Measurements from ENCODE around the gene APOL1. TPM values are rescaled to one million over a fixed set of nuclear protein-coding genes. Genes with fewer than 3 reads are reported as not detected.
"Not testable (repeated sequence)": the region's sequence is repeated elsewhere in the genome, so short reads cannot be mapped to it uniquely, and the experiment has no call there.

The APOL1 gene
- total RNA-seq, 1 donor from 2014 or later = 35.3 TPM

DNA sequence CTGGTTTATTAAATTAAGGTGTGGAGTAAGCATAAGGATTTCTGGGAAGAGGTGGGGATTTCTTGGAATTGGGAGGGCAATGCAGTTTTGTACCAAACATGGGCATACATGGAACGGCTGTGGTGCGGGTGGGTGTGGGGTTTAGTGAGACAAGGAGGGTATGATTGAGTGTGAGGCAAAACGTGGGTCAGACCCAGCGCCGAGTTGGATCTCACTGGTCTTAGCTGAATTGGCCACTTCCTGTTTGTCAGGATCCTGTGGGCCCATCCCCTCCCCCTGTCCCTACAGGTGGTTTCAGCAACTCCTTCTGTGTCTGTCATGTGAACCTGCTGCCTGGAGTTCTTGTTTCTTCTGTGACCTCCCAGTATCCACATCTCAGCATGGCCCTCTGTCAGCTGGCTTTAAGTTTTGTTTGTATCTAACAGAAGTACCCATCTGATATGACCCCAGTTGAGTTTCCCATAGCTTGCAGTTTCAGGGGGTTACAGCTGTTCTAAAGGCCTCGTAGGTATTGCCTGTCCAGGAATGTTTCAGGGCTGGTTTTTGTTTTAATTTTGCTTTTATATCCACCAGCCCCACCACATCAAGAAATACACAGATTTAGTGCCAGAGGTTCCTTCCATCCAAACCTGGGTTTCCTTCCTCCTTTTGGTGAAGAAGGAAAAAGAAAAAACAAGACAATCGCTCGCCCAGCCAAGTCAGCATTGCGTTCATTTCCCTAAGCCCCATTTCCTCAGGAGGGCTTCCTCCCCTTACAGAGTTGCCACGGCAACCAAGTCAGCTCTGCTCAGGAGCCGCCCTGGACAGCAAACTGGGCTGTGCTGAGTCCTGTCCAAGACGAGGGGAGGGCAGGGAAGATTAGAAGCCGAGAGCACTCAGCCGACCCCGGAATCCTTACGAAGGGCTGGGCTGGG lies 6.0 kb downstream of the APOL1 start:
- ATAC-seq = peak; percentile 62
- no peak for DNase-seq (ENCODE audit: low spot score)
- intact Hi-C loops (cut with DNase I) = no loop called here

DNA sequence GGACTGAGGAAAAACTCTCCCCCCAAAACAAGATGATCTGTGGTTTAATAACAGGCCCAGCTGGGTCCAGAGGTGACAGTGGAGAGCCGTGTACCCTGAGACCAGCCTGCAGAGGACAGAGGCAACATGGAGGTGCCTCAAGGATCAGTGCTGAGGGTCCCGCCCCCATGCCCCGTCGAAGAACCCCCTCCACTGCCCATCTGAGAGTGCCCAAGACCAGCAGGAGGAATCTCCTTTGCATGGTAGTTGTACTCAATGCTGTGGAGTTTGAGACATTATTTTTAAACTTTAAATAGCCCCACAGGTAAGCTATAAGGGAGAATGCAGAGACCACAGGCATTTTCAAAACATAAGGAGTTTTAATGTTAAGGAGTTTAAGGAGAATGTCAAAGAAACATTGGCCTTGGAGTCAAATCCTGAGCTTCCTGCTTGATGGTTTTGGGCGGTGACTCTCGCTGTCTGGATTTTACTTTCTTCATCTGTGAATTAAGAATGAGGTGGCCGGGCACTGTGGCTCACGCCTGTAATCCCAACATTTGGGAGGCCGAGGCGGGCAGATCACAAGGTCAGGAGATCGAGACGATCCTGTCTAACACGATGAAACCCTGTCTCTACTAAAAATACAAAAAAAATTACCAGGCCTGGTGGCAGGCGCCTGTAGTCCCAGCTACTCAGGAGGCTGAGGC lies 6.8 kb downstream of the APOL1 start:
- intact Hi-C loops (cut with DNase I) = no loop called here
- no peak for DNase-seq (ENCODE audit: low spot score)

DNA sequence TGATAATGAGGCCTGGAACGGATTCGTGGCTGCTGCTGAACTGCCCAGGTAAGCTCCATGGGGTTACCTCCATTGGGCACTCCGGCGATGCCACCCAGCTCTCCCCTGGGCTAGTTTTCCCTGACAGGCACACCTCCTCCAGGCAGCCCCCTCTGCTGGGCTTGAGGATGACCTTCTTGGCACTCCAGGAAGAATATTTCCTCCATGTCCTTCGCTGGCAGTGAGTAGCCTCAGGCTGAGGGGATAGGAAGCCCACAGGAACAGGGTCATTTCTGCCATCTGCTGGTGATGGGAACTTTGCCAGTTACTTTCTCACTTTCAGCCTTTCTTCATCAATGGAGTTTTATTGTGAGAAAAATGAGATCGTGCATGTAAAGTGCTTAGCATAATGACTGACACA lies 8.7 kb downstream of the APOL1 start:
- ATAC-seq; intact Hi-C loops (cut with DNase I); DNase-seq (ENCODE audit: low spot score): not testable (repeated sequence)

More for the DNA sequence above, 6.8 kb downstream of the APOL1 start:
- ATAC-seq = no peak

DNA sequence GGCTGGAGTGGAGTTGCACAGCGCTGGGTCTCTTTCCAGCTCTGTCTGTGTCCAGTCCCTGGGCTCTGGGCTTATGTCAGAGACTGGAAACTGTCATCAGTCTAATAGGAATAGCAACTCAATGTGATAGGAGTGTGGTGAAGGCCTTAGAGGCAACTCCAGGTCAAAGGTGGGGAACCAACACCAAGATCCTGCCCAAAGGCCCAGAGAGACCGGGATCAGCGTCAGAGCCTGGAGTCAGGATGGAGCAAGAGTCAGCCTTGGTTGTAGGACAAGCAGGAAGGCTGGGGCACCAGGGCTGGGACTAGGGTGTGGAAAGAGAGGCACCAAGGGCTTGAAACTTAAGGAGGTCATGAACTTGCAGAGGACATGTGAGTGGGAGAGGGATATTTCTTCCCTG lies 9.4 kb downstream of the APOL1 start:
- ATAC-seq; intact Hi-C loops (cut with DNase I); DNase-seq (ENCODE audit: low spot score): not testable (repeated sequence)

DNA sequence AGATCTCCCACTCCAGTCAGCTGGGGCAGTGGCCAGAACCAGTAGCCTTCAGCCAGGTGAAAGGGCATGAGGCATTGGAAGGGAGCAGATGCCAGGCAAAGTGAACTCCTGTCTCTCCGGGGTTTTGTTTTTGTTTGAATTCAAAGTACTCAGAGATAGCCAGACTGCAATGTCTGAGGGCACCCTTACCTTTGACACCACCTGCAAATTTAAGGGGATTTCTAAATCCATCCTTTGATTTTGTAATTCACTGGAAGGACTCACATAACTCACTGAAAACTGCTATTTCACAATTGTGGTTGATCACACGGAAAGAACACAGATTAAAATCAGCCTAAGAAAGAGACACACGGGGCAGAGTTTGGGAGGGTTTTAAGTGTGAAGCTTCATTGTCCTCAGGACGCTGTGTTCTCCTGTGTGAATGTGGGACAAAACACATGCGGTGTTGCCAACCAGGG lies 10.3 kb downstream of the APOL1 start:
- peak; percentile 72 for ATAC-seq
- DNase-seq (ENCODE audit: low spot score); intact Hi-C loops (cut with DNase I): not testable (repeated sequence)

DNA sequence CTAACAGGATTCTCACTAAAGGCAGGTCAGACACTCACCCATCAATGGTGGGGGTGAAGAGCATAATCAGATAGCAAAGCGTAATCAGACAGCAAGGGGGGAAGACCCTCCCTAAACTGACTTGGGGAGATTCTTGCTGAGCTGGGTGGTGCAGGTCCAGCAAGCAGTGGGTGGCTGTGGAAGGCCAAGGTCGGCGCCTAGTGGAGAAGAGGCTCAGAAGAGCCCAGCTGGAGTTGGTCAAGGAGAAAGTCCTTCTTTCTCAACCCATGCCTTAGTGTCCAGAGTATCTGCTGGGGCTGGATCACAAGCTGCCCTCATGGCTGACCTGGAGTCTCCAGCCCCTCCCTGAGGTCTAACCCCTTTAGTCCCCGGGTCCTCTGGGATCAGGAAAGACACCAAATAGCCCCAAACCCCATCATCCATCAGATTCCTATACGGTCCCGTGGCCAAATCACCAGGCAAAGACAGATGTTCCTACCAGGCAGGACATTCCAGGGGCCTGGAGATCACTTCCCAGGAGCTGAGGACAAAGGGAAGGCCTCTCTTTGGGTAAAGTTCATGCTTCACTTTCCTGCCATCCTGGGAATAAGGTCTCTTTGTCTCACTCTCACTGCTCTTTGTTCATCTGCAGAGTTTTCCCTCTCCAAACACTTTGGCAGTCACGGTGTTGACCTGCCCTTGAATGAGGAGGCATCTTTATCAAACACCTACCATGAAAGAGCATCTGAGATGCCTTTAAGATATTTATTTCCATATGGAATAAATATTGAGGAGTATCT lies 11.1 kb downstream of the APOL1 start:
- intact Hi-C loops (cut with DNase I); DNase-seq (ENCODE audit: low spot score): not testable (repeated sequence)
- peak; percentile 29 for ATAC-seq

- intact Hi-C loops (cut with DNase I) = no loop called here
- ATAC-seq (no peak), DNase-seq (ENCODE audit: low spot score) (no peak)
Observed at GRCh38 chr22:36267058-36267457, 14.1 kb downstream of the APOL1 start.

GRCh38 chr22:36267896-36268485 lies 15.1 kb downstream of the APOL1 start:
- no peak for ATAC-seq
- no peak for DNase-seq (ENCODE audit: low spot score)
- intact Hi-C loops (cut with DNase I) = no loop called here

DNA sequence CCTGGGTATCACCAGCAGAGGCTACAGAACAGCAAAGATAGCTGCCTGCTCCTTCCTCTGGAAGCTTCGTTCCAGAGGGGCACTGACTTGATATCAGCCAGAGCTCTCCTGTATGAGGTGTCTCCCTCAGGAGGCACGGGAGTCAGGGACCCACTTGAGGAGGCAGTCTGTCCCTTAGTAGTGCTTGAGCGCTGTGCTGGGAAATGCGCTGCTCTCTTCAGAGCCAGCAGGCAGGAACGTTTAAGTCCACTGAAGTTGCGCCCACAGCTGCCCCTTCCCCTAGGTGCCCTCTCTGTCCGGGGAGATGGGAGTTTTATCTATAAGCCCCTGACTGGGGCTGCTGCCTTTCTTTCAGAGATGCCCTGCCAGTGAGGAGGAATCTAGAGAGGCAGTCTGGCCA lies 18.3 kb downstream of the APOL1 start:
- DNase-seq (ENCODE audit: low spot score); ATAC-seq; intact Hi-C loops (cut with DNase I): not testable (repeated sequence)

DNA sequence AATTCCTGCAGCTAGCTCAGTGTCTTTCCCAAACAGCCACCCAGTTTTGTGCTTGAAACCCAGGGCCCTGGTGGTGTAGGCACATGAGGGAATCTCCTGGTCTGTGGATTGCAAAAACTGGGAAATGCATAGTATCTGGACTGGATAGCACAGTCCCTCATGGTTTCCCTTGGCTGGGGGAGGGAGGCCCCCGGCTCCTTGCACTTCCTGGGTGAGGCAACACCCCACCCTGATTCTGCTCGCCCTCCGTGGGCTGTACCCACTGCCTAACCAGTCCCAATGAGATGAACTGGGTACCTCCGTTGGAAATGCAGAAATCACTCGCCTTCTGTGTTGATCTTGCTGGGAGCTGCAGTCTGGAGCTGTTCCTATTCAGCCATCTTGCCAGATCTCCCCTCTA lies 19.0 kb downstream of the APOL1 start:
- ATAC-seq; DNase-seq (ENCODE audit: low spot score); intact Hi-C loops (cut with DNase I): not testable (repeated sequence)

DNA sequence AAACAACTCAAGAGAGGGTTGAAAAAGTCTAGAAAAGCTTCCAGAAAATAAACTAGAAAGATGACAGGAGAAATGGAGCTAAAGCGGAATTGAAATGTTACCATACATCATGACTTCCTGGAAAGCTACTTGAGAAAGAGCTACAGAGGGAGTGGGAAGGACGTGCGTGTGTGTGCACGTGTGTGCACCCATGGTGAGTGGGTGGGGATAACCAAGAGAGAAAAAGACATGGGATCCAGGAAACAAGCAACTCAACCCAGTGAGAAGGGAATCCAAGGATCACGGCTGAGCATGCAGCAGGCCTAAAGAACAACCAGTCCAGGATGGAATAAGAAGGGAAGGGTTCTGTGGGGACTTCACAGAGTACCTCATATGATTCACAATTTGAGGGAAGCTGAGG lies 21.6 kb downstream of the APOL1 start:
- DNase-seq (ENCODE audit: low spot score) (peak; percentile 7), ATAC-seq (no peak)
- intact Hi-C loops (cut with DNase I) = no loop called here

GRCh38 chr22:36277482-36278291 lies 24.8 kb downstream of the APOL1 start:
- ATAC-seq = peak; percentile 63
- intact Hi-C loops (cut with DNase I) = no loop called here
- DNase-seq (ENCODE audit: low spot score) = peak; percentile 74

- ATAC-seq = no peak
- peak; percentile 10 for DNase-seq (ENCODE audit: low spot score)
- intact Hi-C loops (cut with DNase I) = no loop called here
Observed at GRCh38 chr22:36279219-36279666, 26.3 kb downstream of the APOL1 start.

- intact Hi-C loops (cut with DNase I) = no loop called here
- peak; percentile 61 for DNase-seq (ENCODE audit: low spot score)
- ATAC-seq = no peak
Observed at GRCh38 chr22:36280379-36280778, 27.4 kb downstream of the APOL1 start.

- DNase-seq (ENCODE audit: low spot score) (peak; percentile 72), ATAC-seq (peak; percentile 23)
- intact Hi-C loops (cut with DNase I) = no loop called here
Observed at GRCh38 chr22:36281781-36282327, 28.9 kb downstream of the APOL1 start.

- ATAC-seq (peak; percentile 50), DNase-seq (ENCODE audit: low spot score) (no peak)
- intact Hi-C loops (cut with DNase I) = no loop called here
Observed at GRCh38 chr22:36282328-36282831, 29.4 kb downstream of the APOL1 start.

DNA sequence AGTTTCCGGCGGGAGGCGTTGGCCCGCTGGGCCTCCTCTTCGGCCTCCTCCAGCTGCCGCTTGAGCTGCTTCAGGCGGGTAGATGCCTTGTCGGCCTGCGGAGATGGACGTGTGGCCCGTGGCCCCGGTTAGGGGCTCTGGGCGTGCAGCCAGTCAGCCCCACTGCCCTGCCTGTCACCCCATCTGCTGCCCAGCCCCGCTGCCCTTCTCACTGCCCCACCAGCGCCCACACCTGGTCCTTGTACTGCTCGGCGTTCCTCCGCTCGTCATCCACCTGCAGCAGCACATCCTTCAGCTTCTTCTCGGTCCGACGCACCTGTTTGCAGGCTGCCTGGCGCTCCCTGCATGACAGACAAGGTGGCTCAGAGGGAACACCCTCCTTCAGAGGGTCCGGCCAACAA lies 31.2 kb downstream of the APOL1 start:
- ATAC-seq = no peak
- intact Hi-C loops (cut with DNase I) = no loop called here
- no peak for DNase-seq (ENCODE audit: low spot score)
